K562 (cell line): ENCODE measurements around the gene TRPM4. TPM values are rescaled to one million over a fixed set of nuclear protein-coding genes. Genes with fewer than 3 reads are reported as not detected.

Experiments used
- ASH1L ChIP-seq: fragments of 450-650 bp; IDR thresholded peaks from 2 replicates; pipeline ENCODE4 v1.6.1; 2018; ENCODE audit warnings: borderline replicate concordance, mild to moderate bottlenecking, low read depth; ENCODE audit not compliant: partially characterized antibody
- CREBBP ChIP-seq: IDR thresholded peaks from one replicate; pipeline ENCODE4 v1.6.1; 2012; ENCODE audit warnings: low read depth, mild to moderate bottlenecking, control low read depth, inconsistent platforms, low read length
- ILF3 ChIP-seq: fragments of 450-650 bp; IDR thresholded peaks from 2 replicates; pipeline ENCODE4 v1.6.1; 2018; ENCODE audit warnings: antibody characterized with exemption, mild to moderate bottlenecking, moderate library complexity, borderline replicate concordance
- NFIC ChIP-seq: fragments of 450-650 bp; IDR thresholded peaks from 2 replicates; pipeline ENCODE4 v1.6.1; 2017; ENCODE audit warnings: mild to moderate bottlenecking, inconsistent platforms
- PHF8 ChIP-seq: fragments of 200-600 bp; sonication (generic); IDR thresholded peaks from 2 replicates; pipeline ENCODE4 v1.6.1; 2012; ENCODE audit warnings: mixed run types, mild to moderate bottlenecking, inconsistent platforms, low read length, moderate library complexity, borderline replicate concordance
- RBM14 ChIP-seq: fragments of 200-400 bp; formaldehyde crosslinking; IDR thresholded peaks from 2 replicates; pipeline ENCODE4 v1.6.1; 2018; ENCODE audit warnings: low read depth, mild to moderate bottlenecking, low read length, moderate library complexity, borderline replicate concordance; ENCODE audit not compliant: insufficient read depth
- RFX1 ChIP-seq: fragments of 450-650 bp; IDR thresholded peaks from 2 replicates; pipeline ENCODE4 v1.6.1; 2016; ENCODE audit warnings: mild to moderate bottlenecking, moderate library complexity
- SMC3 ChIP-seq: conservative IDR thresholded peaks from 2 replicates; pipeline ENCODE4 v1.6.1; 2011; ENCODE audit warnings: low read depth, low read length, improper control_type of control experiment; ENCODE audit not compliant: insufficient read depth
- ZNF232 ChIP-seq: sonication (generic); formaldehyde crosslinking; IDR thresholded peaks from 2 replicates; pipeline ENCODE4 v1.8.0; 2022; ENCODE audit warnings: mild to moderate bottlenecking, missing genetic modification reagents
- polyA plus RNA-seq, 8 experiments: library from polyadenylated mRNA; depleted of rRNA in 4 of 8; stranded (reverse) in 5 of 8; unstranded in 3 of 8; fragments of >200 nt; fragmentation: Nextera tagmentation in 2 of 8; fragmentation: Illumina TruSeq in 1 of 8; extraction: Ambion mirVana in 2 of 8; extraction: Trizol in 1 of 8; gene quantifications; 2 replicates each; pipeline versions ENCODE4 v1.2.1 to v1.2.3, GENCODE V29; 2011 to 2014; ENCODE audit warnings: inconsistent platforms in 1 of 8, missing spikeins in 1 of 8
- total RNA-seq, 7 experiments: library from RNA; depleted of rRNA in 6 of 7; stranded (reverse); fragments of >200 nt in 6 of 7; fragmentation: Illumina TruSeq in 2 of 7; extraction: Trizol in 2 of 7; gene quantifications; 2 replicates each; pipeline versions ENCODE4 v1.2.1 to v1.2.3, GENCODE V29; 2011 to 2021; ENCODE audit warnings: low replicate concordance in 1 of 7
- TF ChIP-seq, protein P1 (sequence below): fragments of 450-650 bp; IDR thresholded peaks from 2 replicates; pipeline ENCODE4 v1.6.1; 2016; ENCODE audit warnings: low read depth

TRPM4 gene
- total and polyA plus RNA-seq, 9 of the 15 experiments (the other 6 are each of a cell fraction or from before 2014, with no cell fraction given): 6.5 to 45.4 (median 15.2) TPM

- TF ChIP-seq PHF8 (no peak), SMC3 (peak; percentile 60; the same call in 1 of the 2 replicates), ASH1L (no peak), ILF3 (no peak), CREBBP (no peak), ZNF232 (CRISPR knock-in tag) (no peak), NFIC (0 out of 2 replicates have a peak, but pooled peaks have one; percentile 20), RFX1 (no peak), RBM14 (no peak)
- TF ChIP-seq, protein P1, sequence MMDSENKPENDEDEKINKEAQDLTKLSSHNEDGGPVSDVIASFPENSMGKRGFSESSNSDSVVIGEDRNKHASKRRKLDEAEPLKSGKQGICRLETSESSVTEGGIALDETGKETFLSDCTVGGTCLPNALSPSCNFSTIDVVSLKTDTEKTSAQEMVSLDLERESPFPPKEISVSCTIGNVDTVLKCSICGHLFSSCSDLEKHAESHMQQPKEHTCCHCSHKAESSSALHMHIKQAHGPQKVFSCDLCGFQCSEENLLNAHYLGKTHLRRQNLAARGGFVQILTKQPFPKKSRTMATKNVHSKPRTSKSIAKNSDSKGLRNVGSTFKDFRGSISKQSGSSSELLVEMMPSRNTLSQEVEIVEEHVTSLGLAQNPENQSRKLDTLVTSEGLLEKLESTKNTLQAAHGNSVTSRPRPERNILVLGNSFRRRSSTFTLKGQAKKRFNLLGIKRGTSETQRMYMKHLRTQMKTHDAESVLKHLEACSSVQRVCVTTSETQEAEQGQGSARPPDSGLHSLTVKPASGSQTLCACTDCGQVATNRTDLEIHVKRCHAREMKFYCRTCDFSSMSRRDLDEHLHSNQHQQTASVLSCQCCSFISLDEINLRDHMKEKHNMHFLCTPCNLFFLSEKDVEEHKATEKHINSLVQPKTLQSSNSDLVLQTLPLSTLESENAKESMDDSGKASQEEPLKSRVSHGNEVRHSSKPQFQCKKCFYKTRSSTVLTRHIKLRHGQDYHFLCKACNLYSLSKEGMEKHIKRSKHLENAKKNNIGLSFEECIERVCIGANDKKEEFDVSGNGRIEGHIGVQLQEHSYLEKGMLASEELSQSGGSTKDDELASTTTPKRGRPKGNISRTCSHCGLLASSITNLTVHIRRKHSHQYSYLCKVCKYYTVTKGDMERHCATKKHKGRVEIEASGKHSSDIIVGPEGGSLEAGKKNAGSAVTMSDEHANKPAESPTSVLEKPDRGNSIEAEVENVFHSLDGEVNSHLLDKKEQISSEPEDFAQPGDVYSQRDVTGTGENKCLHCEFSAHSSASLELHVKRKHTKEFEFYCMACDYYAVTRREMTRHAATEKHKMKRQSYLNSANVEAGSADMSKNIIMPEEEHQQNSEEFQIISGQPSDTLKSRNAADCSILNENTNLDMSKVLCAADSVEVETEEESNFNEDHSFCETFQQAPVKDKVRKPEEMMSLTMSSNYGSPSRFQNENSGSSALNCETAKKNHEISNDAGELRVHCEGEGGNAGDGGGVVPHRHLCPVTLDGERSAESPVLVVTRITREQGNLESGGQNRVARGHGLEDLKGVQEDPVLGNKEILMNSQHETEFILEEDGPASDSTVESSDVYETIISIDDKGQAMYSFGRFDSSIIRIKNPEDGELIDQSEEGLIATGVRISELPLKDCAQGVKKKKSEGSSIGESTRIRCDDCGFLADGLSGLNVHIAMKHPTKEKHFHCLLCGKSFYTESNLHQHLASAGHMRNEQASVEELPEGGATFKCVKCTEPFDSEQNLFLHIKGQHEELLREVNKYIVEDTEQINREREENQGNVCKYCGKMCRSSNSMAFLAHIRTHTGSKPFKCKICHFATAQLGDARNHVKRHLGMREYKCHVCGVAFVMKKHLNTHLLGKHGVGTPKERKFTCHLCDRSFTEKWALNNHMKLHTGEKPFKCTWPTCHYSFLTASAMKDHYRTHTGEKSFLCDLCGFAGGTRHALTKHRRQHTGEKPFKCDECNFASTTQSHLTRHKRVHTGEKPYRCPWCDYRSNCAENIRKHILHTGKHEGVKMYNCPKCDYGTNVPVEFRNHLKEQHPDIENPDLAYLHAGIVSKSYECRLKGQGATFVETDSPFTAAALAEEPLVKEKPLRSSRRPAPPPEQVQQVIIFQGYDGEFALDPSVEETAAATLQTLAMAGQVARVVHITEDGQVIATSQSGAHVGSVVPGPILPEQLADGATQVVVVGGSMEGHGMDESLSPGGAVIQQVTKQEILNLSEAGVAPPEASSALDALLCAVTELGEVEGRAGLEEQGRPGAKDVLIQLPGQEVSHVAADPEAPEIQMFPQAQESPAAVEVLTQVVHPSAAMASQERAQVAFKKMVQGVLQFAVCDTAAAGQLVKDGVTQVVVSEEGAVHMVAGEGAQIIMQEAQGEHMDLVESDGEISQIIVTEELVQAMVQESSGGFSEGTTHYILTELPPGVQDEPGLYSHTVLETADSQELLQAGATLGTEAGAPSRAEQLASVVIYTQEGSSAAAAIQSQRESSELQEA: peak; percentile 70; the same call in 1 of the 2 replicates
These were observed 52.7 kb downstream of the TRPM4 start (continued) for GRCh38 chr19:49210108-49210900.
